Measurements from ENCODE around the gene TMPRSS2. TPM values are rescaled to one million over a fixed set of nuclear protein-coding genes. Genes with fewer than 3 reads are reported as not detected.

The TMPRSS2 gene
- total RNA-seq, 1 donor from 2014 or later, result 6.1 TPM

GRCh38 chr21:41480086-41480690 lies 27.8 kb downstream of the TMPRSS2 start:
- no peak for DNase-seq

- DNase-seq, result no peak
These were observed 28.3 kb downstream of the TMPRSS2 start for GRCh38 chr21:41479686-41480085.

- DNase-seq, result no peak
These were observed 29.4 kb downstream of the TMPRSS2 start for GRCh38 chr21:41478319-41479177.

GRCh38 chr21:41477641-41478318 lies 30.2 kb downstream of the TMPRSS2 start:
- DNase-seq, result no peak

- DNase-seq, result no peak
These were observed 32.1 kb downstream of the TMPRSS2 start for GRCh38 chr21:41475714-41476420.

- no peak for DNase-seq
These were observed 35.0 kb downstream of the TMPRSS2 start for GRCh38 chr21:41472753-41473548.

GRCh38 chr21:41470054-41470453 lies 37.9 kb downstream of the TMPRSS2 start:
- no peak for DNase-seq

- no peak for DNase-seq
These were observed 41.7 kb downstream of the TMPRSS2 start for GRCh38 chr21:41466024-41466820.

GRCh38 chr21:41465176-41465781 lies 42.7 kb downstream of the TMPRSS2 start:
- DNase-seq, result no peak

- DNase-seq, result peak; percentile 77
These were observed 47.1 kb downstream of the TMPRSS2 start for GRCh38 chr21:41460578-41461527.

- no peak for DNase-seq
These were observed 47.9 kb downstream of the TMPRSS2 start for GRCh38 chr21:41459884-41460534.

- DNase-seq, result no peak
These were observed 49.4 kb downstream of the TMPRSS2 start for GRCh38 chr21:41458559-41458958.

GRCh38 chr21:41458121-41458520 lies 49.8 kb downstream of the TMPRSS2 start:
- no peak for DNase-seq

- DNase-seq, result no peak
These were observed 54.2 kb downstream of the TMPRSS2 start for GRCh38 chr21:41453761-41454160.

- no peak for DNase-seq
These were observed 54.8 kb downstream of the TMPRSS2 start for GRCh38 chr21:41453198-41453597.

GRCh38 chr21:41451753-41452676 lies 55.9 kb downstream of the TMPRSS2 start:
- no peak for DNase-seq

GRCh38 chr21:41449613-41450012 lies 58.3 kb downstream of the TMPRSS2 start:
- DNase-seq, result no peak
